Measurements from ENCODE around the gene PRPS1. TPM values are rescaled to one million over a fixed set of nuclear protein-coding genes. Genes with fewer than 3 reads are reported as not detected.

The PRPS1 gene
- total RNA-seq, 1 experiment from 2014 or later = 126 TPM

- Mint-ChIP-seq H3K4me1 (no peaks in the 10 kb centered on the region), H3K4me3 (no peak overlapping the region), H3K9me3 (0 out of 2 replicates have a peak, but pooled peaks cover 10% of the 10 kb centered on the region), H3K27ac (no peak overlapping the region), H3K27me3 (ENCODE audit: low read depth) (no peaks in the 10 kb centered on the region; the same call in none of the 2 replicates), H3K36me3 (peaks cover 2% of the 10 kb centered on the region; the same call in 1 of the 2 replicates)
- no peak for ATAC-seq
- TF ChIP-seq CBFB (CRISPR knock-in tag; IDR thresholded peaks at IDR 0.05; ENCODE audit: low read depth) = no peak
- no peak for TF ChIP-seq RELA (CRISPR knock-in tag; IDR thresholded peaks at IDR 0.05; ENCODE audit: borderline replicate concordance)
- TF ChIP-seq FOXP1 (CRISPR knock-in tag; IDR thresholded peaks at IDR 0.05; ENCODE audit: borderline replicate concordance) = no peak
- no peak for TF ChIP-seq ZNF317 (CRISPR knock-in tag; IDR thresholded peaks at IDR 0.05; ENCODE audit: borderline replicate concordance, low read depth)
- no peak for TF ChIP-seq ZMAT4 (CRISPR knock-in tag; IDR thresholded peaks at IDR 0.05)
- no peak for TF ChIP-seq FOXP4 (CRISPR knock-in tag; IDR thresholded peaks at IDR 0.05)
- TF ChIP-seq TP53 (CRISPR knock-in tag; IDR thresholded peaks at IDR 0.05) = no peak
- no peak for TF ChIP-seq ATF2 (CRISPR knock-in tag; IDR thresholded peaks at IDR 0.05; ENCODE audit: borderline replicate concordance, low read depth)
- TF ChIP-seq EMX1 (CRISPR knock-in tag; IDR thresholded peaks at IDR 0.05) = no peak
- no peak for TF ChIP-seq ZNF425 (CRISPR knock-in tag; conservative IDR thresholded peaks at IDR 0.05)
- TF ChIP-seq SOX15 (CRISPR knock-in tag; IDR thresholded peaks at IDR 0.05) = no peak
- no peak for TF ChIP-seq E2F4 (CRISPR knock-in tag; IDR thresholded peaks at IDR 0.05; ENCODE audit: borderline replicate concordance, low read depth)
- no peak for TF ChIP-seq NR3C1 (CRISPR knock-in tag; conservative IDR thresholded peaks at IDR 0.05; ENCODE audit: low read depth)
- TF ChIP-seq ZNF423 (CRISPR knock-in tag; IDR thresholded peaks at IDR 0.05) = no peak
- ChIA-PET CTCF (no interaction called here), POLR2A (no interaction called here)
- DNase-seq (ENCODE audit: low spot score) = no peak
Observed at GRCh38 chrX:107589243-107589642, 39.1 kb upstream of the PRPS1 start.

GRCh38 chrX:107596651-107597050 is 31.7 kb upstream of the PRPS1 start:
- Mint-ChIP-seq H3K36me3 (peaks cover 2% of the 10 kb centered on the region; the same call in 1 of the 2 replicates), H3K4me1 (peaks cover 24% of the 10 kb centered on the region), H3K27me3 (ENCODE audit: low read depth) (no peaks in the 10 kb centered on the region; the same call in 1 of the 2 replicates), H3K9me3 (no peaks in the 10 kb centered on the region), H3K4me3 (no peak overlapping the region), H3K27ac (no peak overlapping the region)
- POLR2A ChIA-PET = interaction anchor here (0.6 to 1.1 kb wide), 2 partner anchors 43 to 539 kb away, joined by 3 to 5 read pairs; no protein-coding TSS in a partner anchor
- CTCF ChIA-PET = interaction anchor here (1.1 kb wide), 1 partner anchor 54 kb away, joined by 3 read pairs; no protein-coding TSS in a partner anchor
- DNase-seq (ENCODE audit: low spot score) = no peak
- ATAC-seq = no peak
- TF ChIP-seq FOXJ3 (CRISPR knock-in tag; IDR thresholded peaks at IDR 0.05; ENCODE audit: borderline replicate concordance) (no peak), ERG (CRISPR knock-in tag; IDR thresholded peaks at IDR 0.05) (no peak), FOXP4 (CRISPR knock-in tag; IDR thresholded peaks at IDR 0.05) (no peak), ZNF671 (CRISPR knock-in tag; IDR thresholded peaks at IDR 0.05) (no peak), USF2 (CRISPR knock-in tag; IDR thresholded peaks at IDR 0.05) (no peak), GRHL2 (CRISPR knock-in tag; IDR thresholded peaks at IDR 0.05; ENCODE audit: insufficient replicate concordance, severe bottlenecking) (no peak), TEAD1 (CRISPR knock-in tag; IDR thresholded peaks at IDR 0.05) (no peak), E2F5 (CRISPR knock-in tag; IDR thresholded peaks at IDR 0.05) (no peak), NR2C2 (CRISPR knock-in tag; IDR thresholded peaks at IDR 0.05) (no peak), ZNF219 (CRISPR knock-in tag; IDR thresholded peaks at IDR 0.05; ENCODE audit: borderline replicate concordance) (no peak)
